Heart left ventricle (tissue), 16 donors: ENCODE measurements around the gene TSPAN11. TPM values are rescaled to one million over a fixed set of nuclear protein-coding genes. Genes with fewer than 3 reads are reported as not detected.
A peak's percentile ranks its signal among the peaks of the same experiment; 100 is the strongest.

Experiments
- ATAC-seq, 4 donors: fragments of 200-7000 bp; cut with Tn5 transposase; one replicate each; pipeline ENCODE4 v1.9.1; 2020 to 2022; ENCODE audit warnings: moderate library complexity in 4 of 4, mild to moderate bottlenecking in 3 of 4, moderate number of reproducible peaks in 1 of 4
- DNase-seq, 5 donors: peaks; one replicate each; pipeline ENCODE4 v3.0.0-alpha.2; 2020
- H3K27ac ChIP-seq, 12 donors: fragments of 200-600 bp; sonication (generic) in 4 of 12; one replicate each; pipeline versions ENCODE4 v1.5.0 to v1.8.0; 2016 to 2022; ENCODE audit warnings: mild to moderate bottlenecking in 2 of 12
- H3K27me3 ChIP-seq, 9 donors: fragments of 200-600 bp; sonication (generic) in 2 of 9; one replicate each; pipeline versions ENCODE4 v1.5.1 to v1.8.0; 2016 to 2022; ENCODE audit warnings: mild to moderate bottlenecking in 3 of 9
- H3K36me3 ChIP-seq, 9 donors: fragments of 200-600 bp; sonication (generic) in 2 of 9; one replicate each; pipeline versions ENCODE4 v1.5.0 to v1.8.0; 2018 to 2022; ENCODE audit warnings: mild to moderate bottlenecking in 2 of 9
- H3K4me1 ChIP-seq, 12 donors: fragments of 200-600 bp; sonication (generic) in 4 of 12; one replicate each; pipeline versions ENCODE4 v1.5.0 to v1.8.0; 2016 to 2022; ENCODE audit warnings: mild to moderate bottlenecking in 3 of 12
- H3K4me3 ChIP-seq, 12 donors: fragments of 200-600 bp; sonication (generic) in 4 of 12; one replicate each; pipeline versions ENCODE4 v1.5.0 to v1.8.0; 2017 to 2022; ENCODE audit warnings: mild to moderate bottlenecking in 9 of 12, moderate library complexity in 4 of 12
- H3K9me3 ChIP-seq, 12 donors: fragments of 200-600 bp; sonication (generic) in 4 of 12; one replicate each; pipeline versions ENCODE4 v1.5.0 to v1.8.0; 2016 to 2022; ENCODE audit warnings: mild to moderate bottlenecking in 1 of 12
- POLR2A ChIP-seq, 2 donors: fragments of 450-650 bp; IDR thresholded peaks; one replicate each; pipeline ENCODE4 v1.6.1; 2017; ENCODE audit warnings: antibody characterized with exemption in 2 of 2, mild to moderate bottlenecking in 2 of 2, moderate library complexity in 2 of 2
- WGBS, 4 donors: extraction: QIAGEN DNeasy Blood & Tissue Kit in 2 of 4; methylation state at CpG; one replicate each; pipeline versions ENCODE4 v1.1.5 to v1.1.7; 2013 to 2018; 5-methylcytosine and 5-hydroxymethylcytosine counted together
- intact Hi-C, 10 donors: fragments of 100-400 bp; cut with DNase I; formaldehyde crosslinking; loops; one replicate each; pipeline versions ENCODE4 v1.11.1 to v1.14.2; 2022
- polyA plus RNA-seq, 2 donors: library from polyadenylated mRNA; stranded (reverse); fragments of 200-250 nt; gene quantifications; one replicate each; pipeline ENCODE4 v1.2.3, GENCODE V29; 2013
- total RNA-seq, 9 donors: library from RNA; depleted of rRNA in 2 of 9; stranded (reverse); fragments of >200 nt in 2 of 9; fragmentation: NEBNext Ultra II Directional in 3 of 9; extraction: Animal tissue kit (Norgen Biotek cat#: 25700) in 3 of 9; gene quantifications; one replicate each; pipeline versions ENCODE4 v1.1.0 to v1.2.4, GENCODE V29; 2016 to 2023
- TF ChIP-seq, protein P1 (sequence below), 12 donors: fragments of 200-600 bp; sonication (generic) in 4 of 12; IDR thresholded peaks; one replicate each; pipeline versions ENCODE4 v1.5.0 to v1.8.0; 2018 to 2022; ENCODE audit warnings: antibody characterized with exemption in 12 of 12, mild to moderate bottlenecking in 5 of 12
- donor health status: ischemic (EF 13 %, LVEDD 7.1; RV severe dilation, severe dysfunction).
- donor health status: healthy with polysubstance abuse.
- donor health status: DM: no; HTN: yes; CAD: no.
- donor health status: DM: no; HTN: no; CAD: no.
- donor health status: ischemic (EF 25% LVEDD 6.9; RV normal size, moderate dysfunction).
- donor health status: ischemic (EF 25% LVEDD 5.7; RV mildly dilated, moderate dysfunction).
- donor health status: healthy.
- donor health status: DM: yes; HTN: yes; CAD: no.
- donor health status: ischemic (EF 35%, LVEDD 5.7; RV mildly dilated, moderate dysfunction).
- donor health status: nonischemic (EF 11% LVEDD 7.7; RV severe dilation, severe dysfunction).
- donor health status: DM: yes; HTN: yes; CAD: no.
- donor health status: PGD.
- donor health status: ischemic (EF 29% LVEDD 5.4; RV normal size, mild dysfunction).
- donor health status: nonischemic (EF 23%, LVEDD 6.1; RV moderate dilation, normal function).

Gene TSPAN11
- total and polyA plus RNA-seq, 11 donors = 0.49 to 4.2 (median 1.9) TPM

DNA sequence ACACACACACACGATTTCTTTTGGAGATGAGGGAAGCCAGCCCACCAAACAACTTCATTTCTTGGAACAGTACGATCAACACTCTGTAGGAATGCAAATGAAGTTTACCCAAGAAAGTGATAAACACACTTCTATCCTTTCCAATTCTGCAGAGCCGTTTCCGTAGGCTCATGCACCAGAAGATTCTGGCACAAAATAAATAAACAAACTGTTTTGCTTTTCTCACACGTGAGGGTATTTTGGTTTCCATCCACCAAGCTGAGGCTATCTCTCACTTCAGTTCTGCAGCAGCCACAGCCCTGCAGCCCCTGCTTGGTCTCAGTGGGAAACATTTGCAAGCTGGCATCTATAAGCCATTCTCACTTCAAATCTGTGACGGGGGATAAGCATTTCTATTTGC is 15.3 kb upstream of the TSPAN11 start:
- Histone ChIP-seq H3K36me3 (no peaks in the 10 kb centered on the region), H3K27me3 (no peaks in the 10 kb centered on the region), H3K9me3 (no peaks in the 10 kb centered on the region), H3K4me3 (no peak overlapping the region), H3K27ac (no peak overlapping the region), H3K4me1 (peaks cover 0 to 13% (median 0%) of the 10 kb centered on the region in 12 donors)
- intact Hi-C loops = no loop called here
- no peak for DNase-seq
- ATAC-seq = no peak
- TF ChIP-seq, protein P1, sequence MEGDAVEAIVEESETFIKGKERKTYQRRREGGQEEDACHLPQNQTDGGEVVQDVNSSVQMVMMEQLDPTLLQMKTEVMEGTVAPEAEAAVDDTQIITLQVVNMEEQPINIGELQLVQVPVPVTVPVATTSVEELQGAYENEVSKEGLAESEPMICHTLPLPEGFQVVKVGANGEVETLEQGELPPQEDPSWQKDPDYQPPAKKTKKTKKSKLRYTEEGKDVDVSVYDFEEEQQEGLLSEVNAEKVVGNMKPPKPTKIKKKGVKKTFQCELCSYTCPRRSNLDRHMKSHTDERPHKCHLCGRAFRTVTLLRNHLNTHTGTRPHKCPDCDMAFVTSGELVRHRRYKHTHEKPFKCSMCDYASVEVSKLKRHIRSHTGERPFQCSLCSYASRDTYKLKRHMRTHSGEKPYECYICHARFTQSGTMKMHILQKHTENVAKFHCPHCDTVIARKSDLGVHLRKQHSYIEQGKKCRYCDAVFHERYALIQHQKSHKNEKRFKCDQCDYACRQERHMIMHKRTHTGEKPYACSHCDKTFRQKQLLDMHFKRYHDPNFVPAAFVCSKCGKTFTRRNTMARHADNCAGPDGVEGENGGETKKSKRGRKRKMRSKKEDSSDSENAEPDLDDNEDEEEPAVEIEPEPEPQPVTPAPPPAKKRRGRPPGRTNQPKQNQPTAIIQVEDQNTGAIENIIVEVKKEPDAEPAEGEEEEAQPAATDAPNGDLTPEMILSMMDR (IDR thresholded peaks at IDR 0.05) = no peak
- no peak for TF ChIP-seq POLR2A (IDR thresholded peaks at IDR 0.05)
- WGBS, 4 donors = 53 to 68% (median 61%) methylated on average over 6 of the region's 6 CpGs

DNA sequence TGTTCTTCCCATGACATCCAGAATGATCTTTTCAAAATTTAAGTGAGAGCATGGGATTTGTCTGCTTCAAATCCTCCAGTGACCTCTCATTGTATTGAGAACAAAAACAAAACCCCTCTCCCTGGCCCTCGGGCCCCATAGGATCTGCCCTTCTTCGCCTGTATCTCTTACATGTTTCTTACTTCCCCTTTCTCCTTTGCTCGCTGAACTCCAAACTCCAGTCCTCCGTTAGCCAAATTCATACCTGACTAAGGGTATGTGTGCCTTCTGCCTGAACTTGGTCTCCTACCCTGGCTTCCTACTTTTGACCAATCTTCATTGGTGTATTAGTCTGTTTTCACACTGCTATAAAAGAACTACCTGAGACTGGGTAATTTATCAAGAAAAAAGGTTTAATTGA is 13.2 kb upstream of the TSPAN11 start:
- Histone ChIP-seq H3K4me1 (peaks cover 0 to 13% (median 0%) of the 10 kb centered on the region in 12 donors), H3K4me3 (no peak overlapping the region), H3K36me3 (no peaks in the 10 kb centered on the region), H3K27me3 (no peaks in the 10 kb centered on the region), H3K9me3 (no peaks in the 10 kb centered on the region), H3K27ac (no peak overlapping the region)
- intact Hi-C loops = no loop called here
- WGBS, 4 donors = 68 to 82% (median 76%) methylated on average over 4 of the region's 4 CpGs
- DNase-seq (no peak), ATAC-seq (no peak)
- no peak for TF ChIP-seq POLR2A (IDR thresholded peaks at IDR 0.05)

DNA sequence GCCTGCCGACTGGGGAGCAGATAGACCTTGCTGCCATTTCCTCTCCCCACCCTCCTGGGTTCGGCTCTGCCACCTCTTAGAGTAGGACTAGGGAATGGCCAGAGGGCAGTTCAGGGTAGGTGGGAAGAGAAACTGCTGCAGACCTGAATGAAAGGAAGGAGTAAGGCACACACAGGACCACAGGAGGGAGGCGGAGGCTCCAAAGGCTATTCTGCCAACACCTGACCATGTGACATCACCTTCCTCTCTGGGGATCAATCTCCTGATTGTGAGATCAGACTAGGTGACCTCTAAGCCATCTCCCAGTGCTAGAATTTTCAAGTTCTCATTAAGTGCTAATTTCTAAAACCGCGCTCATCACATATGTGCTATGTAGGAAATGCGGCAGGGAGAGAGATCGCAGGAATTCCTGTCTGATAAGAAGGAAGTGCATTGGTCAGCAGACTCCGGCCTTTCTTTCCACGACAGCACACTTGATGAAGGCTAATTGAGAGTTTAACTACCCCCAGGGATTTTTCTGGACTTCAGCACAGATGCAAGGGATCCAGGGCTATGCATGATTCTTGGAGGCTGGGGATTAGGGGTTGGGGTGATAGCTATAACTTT is 11.5 kb upstream of the TSPAN11 start:
- Histone ChIP-seq H3K4me3 (no peak overlapping the region), H3K4me1 (no peaks in the 10 kb centered on the region), H3K27me3 (no peaks in the 10 kb centered on the region), H3K36me3 (no peaks in the 10 kb centered on the region), H3K9me3 (no peaks in the 10 kb centered on the region), H3K27ac (no peak overlapping the region)
- no peak for ATAC-seq
- WGBS, 4 donors = 52 to 65% (median 61%) methylated on average over 9 of the region's 9 CpGs
- TF ChIP-seq, protein P1 (IDR thresholded peaks at IDR 0.05) = no peak
- TF ChIP-seq POLR2A (IDR thresholded peaks at IDR 0.05) = no peak
- intact Hi-C loops = no loop called here
- DNase-seq = no peak

- 27 to 59% (median 41%) methylated on average over 1 of the region's 1 CpG for WGBS, 4 donors
- Histone ChIP-seq H3K9me3 (no peaks in the 10 kb centered on the region), H3K36me3 (no peaks in the 10 kb centered on the region), H3K27me3 (peaks cover 0 to 29% (median 9%) of the 10 kb centered on the region in 9 donors), H3K27ac (no peak overlapping the region), H3K4me1 (peaks cover 0 to 15% (median 2%) of the 10 kb centered on the region in 12 donors), H3K4me3 (no peak overlapping the region)
- ATAC-seq (peak in 2 of 4 donors; percentile 30 to 37), DNase-seq (no peak)
- TF ChIP-seq, protein P1 (IDR thresholded peaks at IDR 0.05) = no peak
- no peak for TF ChIP-seq POLR2A (IDR thresholded peaks at IDR 0.05)
- intact Hi-C loops = no loop called here
Observed at GRCh38 chr12:30923057-30923456, 3.5 kb upstream of the TSPAN11 start.
